ENCODE measurements around the gene IGSF5. TPM values are rescaled to one million over a fixed set of nuclear protein-coding genes. Genes with fewer than 3 reads are reported as not detected.

Gene IGSF5
- total and polyA plus RNA-seq, 2 donors (not counting 1 experiment from before 2014, with no cell fraction given) = not detected

- no peak overlapping the region for H2AFZ ChIP-seq (ENCODE audit: insufficient read depth, low read depth, low read length, poor library complexity, severe bottlenecking)
- no peak overlapping the region for H3K4me2 ChIP-seq (replicated peaks; ENCODE audit: low read depth, low read length, poor library complexity, severe bottlenecking)
- no peak overlapping the region for H3K9ac ChIP-seq (ENCODE audit: low read length)
- intact Hi-C loops (cut with micrococcal nuclease) = no loop called here
- H3K36me3 ChIP-seq (replicated peaks in 1 of 2; ENCODE audit: control extremely low read depth in 1 of 2, control insufficient read depth in 1 of 2, extremely low read depth in 1 of 2, insufficient read depth in 2 of 2, low read length in 1 of 2) = no peaks in the 10 kb centered on the region
- Mint-ChIP-seq H3K4me1 (no peaks in the 10 kb centered on the region), H3K9me3 (ENCODE audit: insufficient read depth) (peaks cover 3% of the 10 kb centered on the region), H3K27ac (no peak overlapping the region), H3K27me3 (no peaks in the 10 kb centered on the region), H3K4me3 (no peak overlapping the region)
- H3K27ac ChIP-seq (ENCODE audit: low read length in 2 of 2) = no peak overlapping the region
- H3K9me3 ChIP-seq (ENCODE audit: control extremely low read depth in 1 of 3, control insufficient read depth in 2 of 3, insufficient read depth in 1 of 3, low read length in 2 of 3) = peaks cover 0 to 21% (median 0%) of the 10 kb centered on the region in 3 donors
- H3K27me3 ChIP-seq (replicated peaks in 1 of 4; ENCODE audit: control extremely low read depth in 1 of 4, control insufficient read depth in 3 of 4, insufficient read depth in 4 of 4, low read length in 3 of 4) = no peaks in the 10 kb centered on the region
- POLR2A ChIA-PET = no interaction called here
- DNase-seq (no peak), ATAC-seq (ENCODE audit: low read depth) (no peak)
- no peak overlapping the region for H3K4me3 ChIP-seq (ENCODE audit: control extremely low read depth in 1 of 5, extremely low read depth in 1 of 5, insufficient read depth in 1 of 5, low read depth in 2 of 5, low read length in 4 of 5)
- CTCF ChIA-PET = no interaction called here
- H3K4me1 ChIP-seq (ENCODE audit: control insufficient read depth in 2 of 2, insufficient read depth in 2 of 2, low read length in 2 of 2) = no peaks in the 10 kb centered on the region
- H3K79me2 ChIP-seq (ENCODE audit: control insufficient read depth, insufficient read depth, low read length) = no peaks in the 10 kb centered on the region
- WGBS (ENCODE audit: insufficient coverage) = 99% methylated on average over 8 of the region's 8 CpGs
- H4K20me1 ChIP-seq (ENCODE audit: control insufficient read depth, insufficient read depth, low read length, poor library complexity, severe bottlenecking) = no peaks in the 10 kb centered on the region
- TF ChIP-seq EZH2 (IDR thresholded peaks at IDR 0.05; ENCODE audit: borderline replicate concordance, insufficient read depth, low read depth, low read length, poor library complexity, severe bottlenecking) (no peak), CTCF (IDR thresholded peaks at IDR 0.05) (no peak)
Measured at GRCh38 chr21:39796466-39796865, 51.5 kb downstream of the IGSF5 start.

GRCh38 chr21:39799178-39799577, 54.2 kb downstream of the IGSF5 start:
- no peak overlapping the region for H3K27ac ChIP-seq (ENCODE audit: low read length in 2 of 2)
- Mint-ChIP-seq H3K27me3 (no peaks in the 10 kb centered on the region), H3K9me3 (ENCODE audit: insufficient read depth) (peaks cover 3% of the 10 kb centered on the region), H3K4me1 (no peaks in the 10 kb centered on the region), H3K4me3 (no peak overlapping the region), H3K27ac (no peak overlapping the region)
- no peak overlapping the region for H3K4me3 ChIP-seq (ENCODE audit: control extremely low read depth in 1 of 5, extremely low read depth in 1 of 5, insufficient read depth in 1 of 5, low read depth in 2 of 5, low read length in 4 of 5)
- no peaks in the 10 kb centered on the region for H3K79me2 ChIP-seq (ENCODE audit: control insufficient read depth, insufficient read depth, low read length)
- no peaks in the 10 kb centered on the region for H3K27me3 ChIP-seq (replicated peaks in 1 of 4; ENCODE audit: control extremely low read depth in 1 of 4, control insufficient read depth in 3 of 4, insufficient read depth in 4 of 4, low read length in 3 of 4)
- no peaks in the 10 kb centered on the region for H3K4me1 ChIP-seq (ENCODE audit: control insufficient read depth in 2 of 2, insufficient read depth in 2 of 2, low read length in 2 of 2)
- no peaks in the 10 kb centered on the region for H3K36me3 ChIP-seq (replicated peaks in 1 of 2; ENCODE audit: control extremely low read depth in 1 of 2, control insufficient read depth in 1 of 2, extremely low read depth in 1 of 2, insufficient read depth in 2 of 2, low read length in 1 of 2)
- DNase-seq (no peak), ATAC-seq (ENCODE audit: low read depth) (no peak)
- no peak overlapping the region for H3K4me2 ChIP-seq (replicated peaks; ENCODE audit: low read depth, low read length, poor library complexity, severe bottlenecking)
- H2AFZ ChIP-seq (ENCODE audit: insufficient read depth, low read depth, low read length, poor library complexity, severe bottlenecking) = no peak overlapping the region
- intact Hi-C loops (cut with micrococcal nuclease) = no loop called here
- H3K9ac ChIP-seq (ENCODE audit: low read length) = no peak overlapping the region
- CTCF ChIA-PET = no interaction called here
- H3K9me3 ChIP-seq (ENCODE audit: control extremely low read depth in 1 of 3, control insufficient read depth in 2 of 3, insufficient read depth in 1 of 3, low read length in 2 of 3) = peaks cover 0 to 21% (median 0%) of the 10 kb centered on the region in 3 donors
- no peaks in the 10 kb centered on the region for H4K20me1 ChIP-seq (ENCODE audit: control insufficient read depth, insufficient read depth, low read length, poor library complexity, severe bottlenecking)
- POLR2A ChIA-PET = no interaction called here
- WGBS (ENCODE audit: insufficient coverage) = 92% methylated on average over 7 of the region's 7 CpGs
- TF ChIP-seq EZH2 (IDR thresholded peaks at IDR 0.05; ENCODE audit: borderline replicate concordance, insufficient read depth, low read depth, low read length, poor library complexity, severe bottlenecking) (no peak), CTCF (IDR thresholded peaks at IDR 0.05) (no peak)
